ENCODE data around the gene EIF5A. TPM values are rescaled to one million over a fixed set of nuclear protein-coding genes. Genes with fewer than 3 reads are reported as not detected.
"Not testable (repeated sequence)": the region's sequence is repeated elsewhere in the genome, so short reads cannot be mapped to it uniquely, and the experiment has no call there.

The EIF5A gene
- total RNA-seq, 2 donors from 2014 or later: 429 to 978 TPM

- H3K36me3 Mint-ChIP-seq (ENCODE audit: low read depth): peaks cover 5% of the 10 kb centered on the region
These were observed 21.5 kb downstream of the EIF5A start, which contains the start of gene NEURL4 for GRCh38 chr17:7328840-7329373. Gene NEURL4, minus strand, starts transcription at chr17:7329335. Its CDS starts 23 bp downstream, at chr17:7329312.

GRCh38 chr17:7329374-7329996 is 22.1 kb downstream of the EIF5A start:
- ATAC-seq (replicated peaks): peak; percentile 73
- Mint-ChIP-seq H3K27me3 (no peaks in the 10 kb centered on the region), H3K9me3 (no peaks in the 10 kb centered on the region), H3K4me1 (peaks cover 20% of the 10 kb centered on the region), H3K4me3 (peak overlapping the region; percentile 99), H3K27ac (peak overlapping the region; percentile 97), H3K36me3 (ENCODE audit: low read depth) (no peaks in the 10 kb centered on the region)

More at GRCh38 chr17:7328840-7329373, 21.5 kb downstream of the EIF5A start, which contains the start of gene NEURL4:
- no peaks in the 10 kb centered on the region for H3K9me3 Mint-ChIP-seq
- peak within 1 kb of the TSS; percentile 97 for H3K27ac Mint-ChIP-seq
- H3K4me3 Mint-ChIP-seq: peak within 1 kb of the TSS; percentile 99
- peaks cover 20% of the 10 kb centered on the region for H3K4me1 Mint-ChIP-seq
- H3K27me3 Mint-ChIP-seq: no peaks in the 10 kb centered on the region
- peak; percentile 33 for ATAC-seq (replicated peaks)

DNA sequence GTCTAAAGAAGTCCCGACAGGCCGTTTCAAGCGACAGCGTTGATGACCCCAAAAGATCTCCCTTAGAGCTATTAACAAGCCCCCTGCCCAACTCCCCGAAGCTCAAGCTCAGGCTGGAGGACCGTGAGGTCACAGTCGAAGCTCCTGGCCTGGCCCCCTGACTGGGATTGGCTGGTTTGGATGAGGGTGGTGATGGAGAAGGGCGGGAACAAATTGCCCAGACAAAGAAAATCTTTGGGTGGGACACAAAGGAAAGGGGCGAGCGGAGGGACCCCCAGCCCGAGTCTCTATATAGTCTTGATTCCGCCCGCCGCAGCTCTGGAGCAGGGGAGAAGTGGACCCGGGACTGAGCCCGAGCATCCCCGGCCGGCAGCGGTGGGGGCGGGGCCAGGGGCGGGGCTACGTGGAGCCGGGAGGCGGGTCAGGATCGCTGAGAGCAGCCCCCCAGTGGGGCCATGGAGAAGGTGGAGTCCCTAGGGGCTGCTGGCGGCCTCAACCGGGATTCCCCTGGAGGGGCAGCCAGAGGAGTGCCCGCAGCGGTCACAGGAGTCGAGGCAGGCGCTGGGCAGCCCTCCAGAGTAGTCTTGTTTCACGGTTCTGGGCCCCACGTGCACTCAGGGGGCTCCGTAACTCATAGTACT is 22.7 kb downstream of the EIF5A start:
- Mint-ChIP-seq H3K9me3 (no peaks in the 10 kb centered on the region), H3K27ac (peak overlapping the region; percentile 97), H3K27me3 (no peaks in the 10 kb centered on the region), H3K36me3 (ENCODE audit: low read depth) (no peaks in the 10 kb centered on the region), H3K4me1 (peaks cover 21% of the 10 kb centered on the region), H3K4me3 (peak overlapping the region; percentile 99)
- ATAC-seq (replicated peaks): peak; percentile 84

GRCh38 chr17:7330638-7331015 is 23.2 kb downstream of the EIF5A start:
- Mint-ChIP-seq H3K4me3 (peak overlapping the region; percentile 99), H3K36me3 (ENCODE audit: low read depth) (no peaks in the 10 kb centered on the region), H3K27ac (peak overlapping the region; percentile 37), H3K27me3 (no peaks in the 10 kb centered on the region), H3K4me1 (peaks cover 26% of the 10 kb centered on the region), H3K9me3 (no peaks in the 10 kb centered on the region)
- no peak for ATAC-seq (replicated peaks)

- Mint-ChIP-seq H3K4me1 (peaks cover 32% of the 10 kb centered on the region), H3K27ac (peak overlapping the region; percentile 80), H3K4me3 (peak overlapping the region; percentile 99), H3K27me3 (no peaks in the 10 kb centered on the region), H3K9me3 (no peaks in the 10 kb centered on the region), H3K36me3 (ENCODE audit: low read depth) (peaks cover 11% of the 10 kb centered on the region)
- ATAC-seq (replicated peaks): no peak
These were observed 24.7 kb downstream of the EIF5A start for GRCh38 chr17:7332111-7332510.

DNA sequence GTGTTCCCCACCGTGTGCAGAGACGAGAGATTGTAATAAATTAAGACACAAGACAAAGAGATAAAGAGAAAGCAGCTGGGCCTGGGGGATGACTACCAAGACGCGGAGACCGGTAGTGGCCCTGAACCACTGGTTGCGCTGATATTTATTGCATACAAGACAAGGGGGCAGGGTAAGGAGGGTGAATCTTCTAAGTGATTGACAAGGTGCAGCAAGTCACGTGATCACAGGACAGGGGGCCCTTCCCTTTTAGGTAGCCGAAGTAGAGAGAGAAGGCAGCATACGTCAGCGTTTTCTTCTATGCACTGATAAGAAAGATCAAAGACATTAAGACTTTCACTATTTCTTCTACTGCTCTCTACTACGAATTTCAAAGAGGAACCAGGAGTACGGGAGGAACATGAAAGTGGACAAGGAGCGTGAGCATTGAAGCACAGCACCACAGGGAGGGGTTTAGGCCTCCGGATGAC is 25.2 kb downstream of the EIF5A start:
- Mint-ChIP-seq H3K36me3 (ENCODE audit: low read depth) (peaks cover 17% of the 10 kb centered on the region), H3K27ac (peak overlapping the region; percentile 80), H3K4me3 (peak overlapping the region; percentile 99), H3K4me1 (peaks cover 35% of the 10 kb centered on the region)
- ATAC-seq (replicated peaks); H3K9me3 Mint-ChIP-seq; H3K27me3 Mint-ChIP-seq: not testable (repeated sequence)

- H3K27ac Mint-ChIP-seq: peak overlapping the region; percentile 93
- peaks cover 30% of the 10 kb centered on the region for H3K4me1 Mint-ChIP-seq
- no peak for ATAC-seq (replicated peaks)
- peak overlapping the region; percentile 99 for H3K4me3 Mint-ChIP-seq
- H3K36me3 Mint-ChIP-seq (ENCODE audit: low read depth): peaks cover 41% of the 10 kb centered on the region
- no peaks in the 10 kb centered on the region for H3K27me3 Mint-ChIP-seq
- H3K9me3 Mint-ChIP-seq: no peaks in the 10 kb centered on the region
These were observed 27.6 kb downstream of the EIF5A start for GRCh38 chr17:7334938-7335538.

GRCh38 chr17:7335765-7336164 is 28.3 kb downstream of the EIF5A start:
- ATAC-seq (replicated peaks); H3K9me3 Mint-ChIP-seq; H3K27me3 Mint-ChIP-seq: not testable (repeated sequence)
- Mint-ChIP-seq H3K27ac (peak overlapping the region; percentile 93), H3K4me1 (peaks cover 30% of the 10 kb centered on the region), H3K4me3 (peak overlapping the region; percentile 99), H3K36me3 (ENCODE audit: low read depth) (peaks cover 48% of the 10 kb centered on the region)

GRCh38 chr17:7336240-7337175 is 29.1 kb downstream of the EIF5A start, which contains the start of gene ACAP1:
Gene ACAP1, plus strand, starts transcription at chr17:7336529. Its CDS starts 206 bp downstream, at chr17:7336735.
- ATAC-seq (replicated peaks): peak; percentile 97
- Mint-ChIP-seq H3K27ac (peak within 1 kb of the TSS; percentile 93), H3K36me3 (ENCODE audit: low read depth) (peaks cover 55% of the 10 kb centered on the region), H3K9me3 (no peaks in the 10 kb centered on the region), H3K4me1 (peaks cover 32% of the 10 kb centered on the region), H3K4me3 (peak within 1 kb of the TSS; percentile 99), H3K27me3 (no peaks in the 10 kb centered on the region)

DNA sequence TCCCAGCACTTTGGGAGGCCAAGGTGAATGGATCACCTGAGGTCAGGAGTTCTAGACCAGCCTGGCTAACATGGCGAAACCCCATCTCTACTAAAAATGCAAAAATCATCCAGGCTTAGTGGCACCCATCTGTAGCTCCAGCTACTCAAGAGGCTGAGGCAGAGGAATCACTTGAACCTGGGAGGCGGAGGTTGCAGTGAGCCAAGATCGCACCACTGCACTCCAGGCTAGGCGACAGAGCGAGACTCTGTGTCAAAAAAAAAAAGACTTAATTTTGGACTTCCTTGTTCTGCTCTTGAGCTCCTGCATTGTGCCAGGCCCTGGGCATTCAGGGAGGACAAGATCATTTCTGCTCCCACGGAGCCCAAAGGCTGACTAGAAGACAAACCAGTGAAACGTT is 30.2 kb downstream of the EIF5A start:
- Mint-ChIP-seq H3K4me1 (peaks cover 29% of the 10 kb centered on the region), H3K36me3 (ENCODE audit: low read depth) (peaks cover 66% of the 10 kb centered on the region), H3K27ac (peak overlapping the region; percentile 93), H3K4me3 (peak overlapping the region; percentile 99)
- not testable (repeated sequence) for ATAC-seq (replicated peaks); H3K9me3 Mint-ChIP-seq; H3K27me3 Mint-ChIP-seq

DNA sequence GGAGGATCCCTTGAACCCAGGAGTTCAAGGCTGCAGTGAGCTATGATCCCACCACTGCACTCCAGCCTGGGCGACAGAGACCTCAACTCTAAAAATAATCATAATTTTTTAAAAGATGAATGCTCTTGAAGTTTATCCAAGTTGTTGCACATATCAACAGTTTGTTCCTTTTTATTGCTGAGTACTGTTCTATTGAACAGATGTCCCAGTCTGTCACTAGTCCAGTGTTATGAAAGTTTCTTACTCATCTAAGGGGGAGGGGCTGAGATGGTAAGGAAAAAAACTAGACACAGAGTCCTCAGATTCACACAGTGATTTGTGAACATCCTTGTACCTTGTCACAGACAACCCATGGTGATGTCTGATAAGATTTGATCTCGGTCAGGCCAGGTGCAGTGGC is 32.8 kb downstream of the EIF5A start:
- Mint-ChIP-seq H3K27me3 (no peaks in the 10 kb centered on the region), H3K27ac (peak overlapping the region; percentile 59), H3K9me3 (no peaks in the 10 kb centered on the region), H3K4me3 (peak overlapping the region; percentile 99), H3K4me1 (peaks cover 30% of the 10 kb centered on the region), H3K36me3 (ENCODE audit: low read depth) (peaks cover 92% of the 10 kb centered on the region)
- no peak for ATAC-seq (replicated peaks)

GRCh38 chr17:7341842-7342241 is 34.4 kb downstream of the EIF5A start:
- no peak for ATAC-seq (replicated peaks)
- H3K4me3 Mint-ChIP-seq: no peak overlapping the region
- H3K27ac Mint-ChIP-seq: peak overlapping the region; percentile 54
- H3K9me3 Mint-ChIP-seq: no peaks in the 10 kb centered on the region
- no peaks in the 10 kb centered on the region for H3K27me3 Mint-ChIP-seq
- peaks cover 100% of the 10 kb centered on the region for H3K36me3 Mint-ChIP-seq (ENCODE audit: low read depth)
- peaks cover 20% of the 10 kb centered on the region for H3K4me1 Mint-ChIP-seq

GRCh38 chr17:7343250-7343649 is 35.8 kb downstream of the EIF5A start:
- no peaks in the 10 kb centered on the region for H3K27me3 Mint-ChIP-seq
- no peak overlapping the region for H3K27ac Mint-ChIP-seq
- H3K4me1 Mint-ChIP-seq: peaks cover 21% of the 10 kb centered on the region

More at GRCh38 chr17:7343250-7343649, 35.8 kb downstream of the EIF5A start:
- Mint-ChIP-seq H3K9me3 (no peaks in the 10 kb centered on the region), H3K36me3 (ENCODE audit: low read depth) (peaks cover 100% of the 10 kb centered on the region), H3K4me3 (no peak overlapping the region)
- no peak for ATAC-seq (replicated peaks)
